ENCODE measurements around the gene CCN5. TPM values are rescaled to one million over a fixed set of nuclear protein-coding genes. Genes with fewer than 3 reads are reported as not detected.

CCN5 gene
- total RNA-seq, 1 donor = 520 TPM

DNA sequence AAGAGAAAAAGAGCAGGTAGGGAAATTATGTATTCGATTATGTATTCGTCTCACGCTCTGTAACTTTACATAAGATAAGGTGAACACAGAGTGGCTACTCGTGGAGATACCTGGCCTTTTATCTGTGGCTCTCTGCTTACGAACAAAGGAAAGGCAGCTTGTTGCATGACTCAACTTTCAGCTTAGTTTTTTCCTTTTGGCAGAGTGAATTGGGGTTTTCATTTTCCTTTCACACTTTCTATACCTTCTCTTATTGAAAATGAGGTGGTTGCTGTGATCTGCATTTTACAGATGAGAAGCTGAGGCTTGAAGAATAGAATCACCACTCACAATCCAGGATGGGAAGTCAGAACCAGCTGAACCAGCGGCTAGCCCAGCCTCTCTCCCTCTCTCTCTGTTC, 17.2 kb downstream of the CCN5 start:
- H3K4me1 ChIP-seq (ENCODE audit: insufficient read depth, low read length) = peaks cover 62% of the 10 kb centered on the region

GRCh38 chr20:44733341-44734069, 18.3 kb downstream of the CCN5 start:
- peaks cover 58% of the 10 kb centered on the region for H3K4me1 ChIP-seq (ENCODE audit: insufficient read depth, low read length)
- no peak overlapping the region for H3K4me3 ChIP-seq (ENCODE audit: insufficient read depth, low read length)
- H3K27ac ChIP-seq (ENCODE audit: low read depth, low read length) = no peak overlapping the region
- H3K36me3 ChIP-seq (ENCODE audit: insufficient read depth, low read length) = no peaks in the 10 kb centered on the region
- no peak overlapping the region for H3K4me2 ChIP-seq (ENCODE audit: insufficient read depth, low read length)
- H3K27me3 ChIP-seq (ENCODE audit: insufficient read depth, low read length) = no peaks in the 10 kb centered on the region
- no peaks in the 10 kb centered on the region for H3K9me3 ChIP-seq (ENCODE audit: low read depth, low read length)
- no peaks in the 10 kb centered on the region for H3K79me2 ChIP-seq (ENCODE audit: insufficient read depth, low read length)
- TF ChIP-seq, protein P1, sequence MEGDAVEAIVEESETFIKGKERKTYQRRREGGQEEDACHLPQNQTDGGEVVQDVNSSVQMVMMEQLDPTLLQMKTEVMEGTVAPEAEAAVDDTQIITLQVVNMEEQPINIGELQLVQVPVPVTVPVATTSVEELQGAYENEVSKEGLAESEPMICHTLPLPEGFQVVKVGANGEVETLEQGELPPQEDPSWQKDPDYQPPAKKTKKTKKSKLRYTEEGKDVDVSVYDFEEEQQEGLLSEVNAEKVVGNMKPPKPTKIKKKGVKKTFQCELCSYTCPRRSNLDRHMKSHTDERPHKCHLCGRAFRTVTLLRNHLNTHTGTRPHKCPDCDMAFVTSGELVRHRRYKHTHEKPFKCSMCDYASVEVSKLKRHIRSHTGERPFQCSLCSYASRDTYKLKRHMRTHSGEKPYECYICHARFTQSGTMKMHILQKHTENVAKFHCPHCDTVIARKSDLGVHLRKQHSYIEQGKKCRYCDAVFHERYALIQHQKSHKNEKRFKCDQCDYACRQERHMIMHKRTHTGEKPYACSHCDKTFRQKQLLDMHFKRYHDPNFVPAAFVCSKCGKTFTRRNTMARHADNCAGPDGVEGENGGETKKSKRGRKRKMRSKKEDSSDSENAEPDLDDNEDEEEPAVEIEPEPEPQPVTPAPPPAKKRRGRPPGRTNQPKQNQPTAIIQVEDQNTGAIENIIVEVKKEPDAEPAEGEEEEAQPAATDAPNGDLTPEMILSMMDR (IDR thresholded peaks at IDR 0.05; ENCODE audit: extremely low read depth, low read depth, low read length) = peak; percentile 98
- DNase-seq (ENCODE audit: insufficient read length, low spot score, missing footprints) = peak; percentile 91
- no peak overlapping the region for H2AFZ ChIP-seq (ENCODE audit: low read length)
- no peaks in the 10 kb centered on the region for H4K20me1 ChIP-seq (ENCODE audit: insufficient read depth, low read length)

More for the DNA sequence above, 17.2 kb downstream of the CCN5 start:
- H3K4me2 ChIP-seq (ENCODE audit: insufficient read depth, low read length) = no peak overlapping the region
- TF ChIP-seq, protein P1 (IDR thresholded peaks at IDR 0.05; ENCODE audit: extremely low read depth, low read depth, low read length) = no peak
- no peaks in the 10 kb centered on the region for H3K79me2 ChIP-seq (ENCODE audit: insufficient read depth, low read length)
- H3K9me3 ChIP-seq (ENCODE audit: low read depth, low read length) = no peaks in the 10 kb centered on the region
- H3K4me3 ChIP-seq (ENCODE audit: insufficient read depth, low read length) = no peak overlapping the region
- H3K27me3 ChIP-seq (ENCODE audit: insufficient read depth, low read length) = no peaks in the 10 kb centered on the region
- peak overlapping the region; percentile 54 for H3K27ac ChIP-seq (ENCODE audit: low read depth, low read length)
- no peak for DNase-seq (ENCODE audit: insufficient read length, low spot score, missing footprints)
- H2AFZ ChIP-seq (ENCODE audit: low read length) = peak overlapping the region; percentile 39
- no peaks in the 10 kb centered on the region for H4K20me1 ChIP-seq (ENCODE audit: insufficient read depth, low read length)
- no peaks in the 10 kb centered on the region for H3K36me3 ChIP-seq (ENCODE audit: insufficient read depth, low read length)

DNA sequence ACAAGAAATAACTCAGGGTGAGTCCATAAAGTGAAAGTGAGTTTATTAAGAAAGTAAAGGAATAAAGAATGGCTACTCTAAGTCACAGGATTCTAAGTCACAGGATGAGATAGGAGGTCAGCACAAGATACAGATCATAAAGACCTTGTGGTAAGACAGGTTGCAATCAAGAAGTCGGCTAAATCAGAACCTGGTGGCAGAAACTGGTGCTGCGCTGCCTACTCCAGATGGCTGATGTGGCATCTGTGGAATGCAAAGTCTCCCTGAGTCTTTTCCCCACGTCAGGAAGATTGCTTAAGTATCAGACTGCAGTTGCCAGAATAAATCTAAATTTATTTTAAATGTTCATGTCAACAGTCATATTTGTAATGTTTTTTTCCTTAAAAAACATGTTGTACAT, 19.8 kb downstream of the CCN5 start:
- Histone ChIP-seq H3K4me3 (ENCODE audit: insufficient read depth, low read length) (peak overlapping the region; percentile 34), H3K27me3 (ENCODE audit: insufficient read depth, low read length) (no peaks in the 10 kb centered on the region), H3K9me3 (ENCODE audit: low read depth, low read length) (no peaks in the 10 kb centered on the region), H3K36me3 (ENCODE audit: insufficient read depth, low read length) (no peaks in the 10 kb centered on the region), H4K20me1 (ENCODE audit: insufficient read depth, low read length) (no peaks in the 10 kb centered on the region), H3K79me2 (ENCODE audit: insufficient read depth, low read length) (no peaks in the 10 kb centered on the region), H3K4me1 (ENCODE audit: insufficient read depth, low read length) (peaks cover 45% of the 10 kb centered on the region), H3K27ac (ENCODE audit: low read depth, low read length) (peak overlapping the region; percentile 89), H3K4me2 (ENCODE audit: insufficient read depth, low read length) (peak overlapping the region; percentile 61), H2AFZ (ENCODE audit: low read length) (no peak overlapping the region)
- peak; percentile 79 for DNase-seq (ENCODE audit: insufficient read length, low spot score, missing footprints)
- TF ChIP-seq, protein P1 (IDR thresholded peaks at IDR 0.05; ENCODE audit: extremely low read depth, low read depth, low read length) = peak; percentile 37

GRCh38 chr20:44735816-44736169, 20.6 kb downstream of the CCN5 start:
- peak overlapping the region; percentile 8 for H3K4me2 ChIP-seq (ENCODE audit: insufficient read depth, low read length)
- no peak for DNase-seq (ENCODE audit: insufficient read length, low spot score, missing footprints)
- TF ChIP-seq, protein P1 (IDR thresholded peaks at IDR 0.05; ENCODE audit: extremely low read depth, low read depth, low read length) = no peak
- peak overlapping the region; percentile 55 for H2AFZ ChIP-seq (ENCODE audit: low read length)
- H4K20me1 ChIP-seq (ENCODE audit: insufficient read depth, low read length) = no peaks in the 10 kb centered on the region
- peak overlapping the region; percentile 89 for H3K27ac ChIP-seq (ENCODE audit: low read depth, low read length)
- H3K4me3 ChIP-seq (ENCODE audit: insufficient read depth, low read length) = no peak overlapping the region
- no peaks in the 10 kb centered on the region for H3K79me2 ChIP-seq (ENCODE audit: insufficient read depth, low read length)
- no peaks in the 10 kb centered on the region for H3K36me3 ChIP-seq (ENCODE audit: insufficient read depth, low read length)
- no peaks in the 10 kb centered on the region for H3K9me3 ChIP-seq (ENCODE audit: low read depth, low read length)
- peaks cover 37% of the 10 kb centered on the region for H3K4me1 ChIP-seq (ENCODE audit: insufficient read depth, low read length)
- no peaks in the 10 kb centered on the region for H3K27me3 ChIP-seq (ENCODE audit: insufficient read depth, low read length)
